ENCODE data around the gene CDK5. TPM values are rescaled to one million over a fixed set of nuclear protein-coding genes. Genes with fewer than 3 reads are reported as not detected.
"Not testable (repeated sequence)": the region's sequence is repeated elsewhere in the genome, so short reads cannot be mapped to it uniquely, and the experiment has no call there.

The CDK5 gene
- total RNA-seq, 1 experiment from 2014 or later: 13.6 TPM

DNA sequence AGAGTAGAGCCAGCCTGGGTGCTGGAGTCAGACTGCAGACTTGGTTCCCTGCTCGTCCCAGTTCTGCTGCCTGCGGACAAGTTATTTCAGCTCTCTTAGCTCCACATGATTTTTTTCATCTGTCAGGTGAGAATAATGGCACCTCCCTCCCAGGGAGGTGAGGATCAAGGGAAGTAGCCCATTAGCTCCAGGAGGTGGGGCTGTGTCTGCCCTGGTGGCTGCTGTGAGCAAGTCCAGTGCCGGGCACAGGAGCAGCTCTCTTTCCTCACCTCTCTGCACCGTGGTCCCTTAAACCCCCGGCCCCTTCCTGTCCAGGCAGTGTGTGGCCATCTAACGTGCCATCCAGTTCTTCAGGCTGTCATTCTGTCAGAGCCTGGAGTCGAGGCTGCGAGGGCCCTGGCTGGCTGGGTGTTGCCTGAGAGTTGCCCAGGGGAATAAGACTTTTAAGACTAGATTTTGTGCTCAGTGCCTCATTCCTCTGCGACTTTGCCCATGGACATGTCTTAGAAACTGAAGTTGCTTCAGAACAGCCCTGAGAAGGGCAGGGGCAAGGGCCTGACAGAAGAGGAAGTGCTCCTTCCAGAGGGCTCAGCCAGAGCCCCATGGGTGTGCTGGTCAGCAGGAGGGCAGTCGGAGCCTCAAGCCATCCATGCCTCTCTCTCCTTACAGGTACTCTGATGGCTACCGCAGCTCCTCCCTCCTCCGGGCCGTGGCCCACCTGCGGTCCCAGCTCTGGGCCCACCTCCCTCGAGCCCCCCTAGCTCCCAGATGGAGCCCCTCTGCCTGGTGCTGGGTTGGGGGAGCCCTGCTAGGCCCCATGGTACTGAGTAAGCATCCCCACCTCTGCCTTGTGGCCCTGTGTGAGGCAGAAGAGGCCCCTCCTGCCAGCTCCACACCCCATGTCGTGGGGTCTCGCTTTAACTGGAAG lies 24.5 kb downstream of the CDK5 start:
- H3K9ac ChIP-seq (ENCODE audit: low read length): no peak overlapping the region
- H4K20me1 ChIP-seq (ENCODE audit: insufficient read depth, low read depth, low read length): no peaks in the 10 kb centered on the region
- H3K9me3 ChIP-seq (ENCODE audit: low read length): no peaks in the 10 kb centered on the region
- H2AFZ ChIP-seq (ENCODE audit: low read length): no peak overlapping the region
- no peak overlapping the region for H3K27ac ChIP-seq (ENCODE audit: low read length)
- no peak overlapping the region for H3K4me2 ChIP-seq (ENCODE audit: low read depth, low read length, poor library complexity, severe bottlenecking)
- peaks cover 13% of the 10 kb centered on the region for H3K4me1 ChIP-seq (ENCODE audit: low read length)
- DNase-seq: no peak
- no peaks in the 10 kb centered on the region for H3K36me3 ChIP-seq (ENCODE audit: insufficient read depth, low read length)
- no peaks in the 10 kb centered on the region for H3K27me3 ChIP-seq (ENCODE audit: low read length)
- H3K9me2 ChIP-seq (replicated peaks; ENCODE audit: insufficient read depth, low read length): no peaks in the 10 kb centered on the region
- H3K79me2 ChIP-seq (ENCODE audit: low read length): peaks cover 14% of the 10 kb centered on the region
- H3K4me3 ChIP-seq (ENCODE audit: low read length): no peak overlapping the region

DNA sequence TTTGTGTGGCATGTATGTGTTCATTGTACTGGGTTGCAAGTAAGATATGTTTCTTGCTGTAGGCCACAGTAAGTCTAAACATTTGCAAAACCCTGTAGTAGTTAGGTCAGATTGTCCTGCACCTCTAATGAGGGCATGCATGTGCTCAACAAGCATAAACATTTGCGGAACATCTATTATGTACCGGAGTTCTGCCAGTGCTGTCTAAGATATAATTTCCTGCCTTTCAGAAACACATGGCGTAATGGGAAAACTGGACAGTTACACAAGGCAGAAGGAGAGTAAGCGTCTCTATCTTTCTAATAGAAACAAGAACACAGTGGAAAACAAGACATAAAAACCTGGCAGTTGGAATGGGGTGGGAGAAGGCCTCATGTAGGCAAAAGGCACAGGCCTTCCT lies 26.7 kb downstream of the CDK5 start:
- H3K27ac ChIP-seq (ENCODE audit: low read length): no peak overlapping the region

DNA sequence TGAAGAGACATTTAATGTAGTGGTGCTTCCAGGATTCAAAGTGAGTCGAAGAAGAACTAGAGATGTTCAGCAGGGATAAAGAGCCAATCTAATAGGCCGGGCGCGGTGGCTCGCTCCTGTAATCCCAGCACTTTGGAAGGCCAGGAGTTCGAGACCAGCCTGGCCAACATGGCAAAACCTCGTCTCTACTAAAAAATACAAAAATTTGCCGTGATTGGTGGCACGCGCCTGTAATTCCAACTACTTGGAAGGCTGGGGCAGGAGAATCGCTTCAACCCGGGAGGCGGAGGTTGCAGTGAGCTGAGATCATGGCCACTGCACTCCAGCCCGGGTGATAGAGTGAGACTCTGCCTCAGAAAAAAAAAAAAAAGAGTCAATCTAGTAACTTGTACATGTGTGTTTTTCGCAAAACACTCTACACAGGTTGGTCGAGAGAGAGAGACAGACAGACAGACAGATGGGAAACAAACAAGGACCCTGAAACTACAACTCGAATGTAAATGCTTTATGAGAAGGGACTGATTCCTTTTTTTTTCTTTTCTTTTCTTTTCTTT lies 28.7 kb downstream of the CDK5 start:
- no peak overlapping the region for H3K27ac ChIP-seq (ENCODE audit: low read length)
- peak overlapping the region; percentile 84 for H3K4me3 ChIP-seq (ENCODE audit: low read length)
- H3K9me3 ChIP-seq (ENCODE audit: low read length): no peaks in the 10 kb centered on the region
- H3K36me3 ChIP-seq (ENCODE audit: insufficient read depth, low read length): no peaks in the 10 kb centered on the region
- H3K4me2 ChIP-seq (ENCODE audit: low read depth, low read length, poor library complexity, severe bottlenecking): peak overlapping the region; percentile 84
- H3K79me2 ChIP-seq (ENCODE audit: low read length): peaks cover 14% of the 10 kb centered on the region
- no peak for DNase-seq
- H2AFZ ChIP-seq (ENCODE audit: low read length): peak overlapping the region; percentile 64; the same call in 1 of the 2 replicates
- H3K9ac ChIP-seq (ENCODE audit: low read length): peak overlapping the region; percentile 79
- H3K4me1 ChIP-seq (ENCODE audit: low read length): peaks cover 36% of the 10 kb centered on the region
- no peaks in the 10 kb centered on the region for H3K9me2 ChIP-seq (replicated peaks; ENCODE audit: insufficient read depth, low read length)
- H3K27me3 ChIP-seq (ENCODE audit: low read length): no peaks in the 10 kb centered on the region
- no peaks in the 10 kb centered on the region for H4K20me1 ChIP-seq (ENCODE audit: insufficient read depth, low read depth, low read length)

More for the DNA sequence above, 26.7 kb downstream of the CDK5 start:
- H3K4me2 ChIP-seq (ENCODE audit: low read depth, low read length, poor library complexity, severe bottlenecking): no peak overlapping the region
- H4K20me1 ChIP-seq (ENCODE audit: insufficient read depth, low read depth, low read length): no peaks in the 10 kb centered on the region
- H3K9me3 ChIP-seq (ENCODE audit: low read length): no peaks in the 10 kb centered on the region
- H3K9ac ChIP-seq (ENCODE audit: low read length): no peak overlapping the region
- no peaks in the 10 kb centered on the region for H3K36me3 ChIP-seq (ENCODE audit: insufficient read depth, low read length)
- H3K9me2 ChIP-seq (replicated peaks; ENCODE audit: insufficient read depth, low read length): no peaks in the 10 kb centered on the region
- H3K27me3 ChIP-seq (ENCODE audit: low read length): no peaks in the 10 kb centered on the region
- H3K4me3 ChIP-seq (ENCODE audit: low read length): no peak overlapping the region
- peaks cover 14% of the 10 kb centered on the region for H3K79me2 ChIP-seq (ENCODE audit: low read length)
- H2AFZ ChIP-seq (ENCODE audit: low read length): no peak overlapping the region
- no peak for DNase-seq
- H3K4me1 ChIP-seq (ENCODE audit: low read length): peaks cover 33% of the 10 kb centered on the region

DNA sequence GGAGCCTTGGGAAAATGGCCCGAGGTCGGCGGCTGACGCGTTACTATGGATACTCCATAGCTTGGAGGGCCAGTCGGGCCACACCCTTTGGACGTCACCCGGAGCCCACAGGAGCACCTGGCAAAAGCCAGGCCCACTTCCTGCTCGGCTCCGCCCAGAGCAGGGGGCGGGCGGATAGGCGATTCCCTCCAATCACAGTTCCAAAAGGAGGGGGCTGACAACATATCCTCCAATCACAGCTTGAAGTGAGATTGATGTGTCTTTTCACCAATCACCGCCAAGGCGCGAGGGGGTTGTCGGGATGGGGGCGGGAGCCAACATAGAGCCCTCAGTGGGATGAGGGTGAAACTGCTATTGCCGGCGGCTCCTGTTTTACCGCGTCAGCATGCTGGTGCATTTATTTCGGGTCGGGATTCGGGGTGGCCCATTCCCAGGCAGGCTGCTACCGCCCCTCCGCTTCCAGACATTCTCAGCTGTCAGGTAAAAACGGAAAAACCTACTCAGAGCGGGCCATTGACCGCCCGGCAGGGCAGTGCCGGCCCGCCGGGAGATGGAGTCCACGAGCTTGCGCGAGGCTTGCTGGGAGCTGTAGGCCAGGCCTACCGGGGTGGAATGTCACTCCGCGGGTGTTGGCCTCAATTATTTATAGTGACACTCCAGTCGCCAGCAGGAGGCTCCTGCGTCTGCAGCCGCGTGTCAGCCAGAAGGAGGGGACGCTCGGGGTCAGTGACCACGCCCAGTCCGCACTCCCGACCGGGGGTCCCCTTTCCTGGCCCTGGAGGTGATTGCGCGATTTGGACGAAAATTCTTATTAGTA lies 29.4 kb downstream of the CDK5 start, which contains the start of gene ABCB8:
TSS of gene ABCB8 (plus strand) at position 320 of the 817 bp plus-strand sequence. CDS start at position 386, 66 bp downstream.
- no peaks in the 10 kb centered on the region for H3K36me3 ChIP-seq (ENCODE audit: insufficient read depth, low read length)
- no peaks in the 10 kb centered on the region for H3K9me2 ChIP-seq (replicated peaks; ENCODE audit: insufficient read depth, low read length)
- H4K20me1 ChIP-seq (ENCODE audit: insufficient read depth, low read depth, low read length): no peaks in the 10 kb centered on the region
- H3K27ac ChIP-seq (ENCODE audit: low read length): no peak within 1 kb of the TSS
- H3K9ac ChIP-seq (ENCODE audit: low read length): peak within 1 kb of the TSS; percentile 79
- peak within 1 kb of the TSS; percentile 84 for H3K4me3 ChIP-seq (ENCODE audit: low read length)
- H3K4me2 ChIP-seq (ENCODE audit: low read depth, low read length, poor library complexity, severe bottlenecking): peak within 1 kb of the TSS; percentile 84
- H3K4me1 ChIP-seq (ENCODE audit: low read length): peaks cover 36% of the 10 kb centered on the region
- H3K27me3 ChIP-seq (ENCODE audit: low read length): no peaks in the 10 kb centered on the region
- peak within 1 kb of the TSS; percentile 70 for H2AFZ ChIP-seq (ENCODE audit: low read length)
- DNase-seq: peak; percentile 99
- peaks cover 14% of the 10 kb centered on the region for H3K79me2 ChIP-seq (ENCODE audit: low read length)
- H3K9me3 ChIP-seq (ENCODE audit: low read length): no peaks in the 10 kb centered on the region

DNA sequence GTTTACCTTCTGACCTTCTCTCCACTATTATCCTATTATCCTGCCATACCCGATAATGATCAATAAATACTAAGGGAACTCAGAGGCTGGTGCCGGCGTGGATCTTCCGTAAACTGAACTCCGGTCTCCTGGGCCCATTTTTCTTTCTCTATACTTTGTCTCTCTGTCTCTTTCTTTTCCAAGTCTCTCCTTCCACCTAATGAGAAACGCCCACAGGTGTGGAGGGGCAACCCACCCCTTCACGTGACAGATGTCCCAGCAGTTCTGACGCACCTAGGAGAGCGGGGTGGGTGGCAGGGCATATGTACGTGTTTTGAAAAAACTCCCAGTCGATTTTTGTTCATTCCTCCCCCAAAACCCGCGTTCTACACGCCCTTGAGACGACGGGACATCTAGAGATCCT lies 30.0 kb downstream of the CDK5 start:
- H3K36me3 ChIP-seq (ENCODE audit: insufficient read depth, low read length); H3K9me3 ChIP-seq (ENCODE audit: low read length); H4K20me1 ChIP-seq (ENCODE audit: insufficient read depth, low read depth, low read length); H3K9me2 ChIP-seq (replicated peaks; ENCODE audit: insufficient read depth, low read length); H3K27me3 ChIP-seq (ENCODE audit: low read length); DNase-seq; H3K27ac ChIP-seq (ENCODE audit: low read length): not testable (repeated sequence)
- H3K4me3 ChIP-seq (ENCODE audit: low read length): peak overlapping the region; percentile 84
- peak overlapping the region; percentile 57 for H3K9ac ChIP-seq (ENCODE audit: low read length)
- H3K4me1 ChIP-seq (ENCODE audit: low read length): peaks cover 36% of the 10 kb centered on the region
- peak overlapping the region; percentile 70 for H2AFZ ChIP-seq (ENCODE audit: low read length)
- peak overlapping the region; percentile 84 for H3K4me2 ChIP-seq (ENCODE audit: low read depth, low read length, poor library complexity, severe bottlenecking)
- peaks cover 14% of the 10 kb centered on the region for H3K79me2 ChIP-seq (ENCODE audit: low read length)

DNA sequence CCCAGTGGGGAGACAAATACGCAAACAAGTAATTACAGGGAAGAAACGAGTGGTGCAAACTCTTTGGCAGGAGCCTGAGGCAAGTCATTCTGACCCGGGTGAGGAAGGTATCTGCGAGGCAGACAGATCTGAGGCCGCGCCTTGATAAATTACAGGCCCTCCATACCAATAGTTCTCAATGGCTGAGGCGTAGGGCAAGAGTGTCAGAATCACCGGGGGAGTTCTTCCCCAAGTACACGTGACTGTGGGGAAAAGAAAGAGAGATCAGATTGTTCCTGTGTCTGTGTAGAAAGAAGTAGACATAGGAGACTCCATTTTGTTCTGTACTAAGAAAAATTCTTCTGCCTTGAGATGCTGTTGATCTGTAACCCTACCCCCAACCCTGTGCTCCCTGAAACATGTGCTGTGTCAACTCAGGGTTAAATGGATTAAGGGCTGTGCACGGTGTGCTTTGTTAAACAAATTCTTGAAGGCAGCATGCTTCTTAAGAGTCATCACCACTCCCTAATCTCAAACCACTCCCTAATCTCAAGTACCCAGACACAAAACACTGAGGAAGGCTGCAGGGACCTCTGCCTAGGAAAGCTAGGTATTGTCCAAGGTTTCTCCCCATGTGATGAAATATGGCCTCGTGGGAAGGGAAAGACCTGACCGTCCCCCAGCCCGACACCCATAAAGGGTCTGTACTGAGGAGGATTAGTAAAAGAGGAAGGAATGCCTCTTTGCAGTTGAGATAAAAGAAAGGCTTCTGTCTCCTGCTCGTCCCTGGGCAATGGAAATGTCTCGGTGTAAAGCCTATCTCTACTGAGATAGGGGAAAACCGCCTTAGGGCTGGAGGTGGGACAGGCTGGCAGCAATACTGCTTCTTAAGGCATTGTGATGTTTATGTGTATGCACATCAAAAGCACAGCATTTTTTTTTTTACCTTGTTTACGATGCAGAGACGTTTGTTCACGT lies 30.6 kb downstream of the CDK5 start:
- not testable (repeated sequence) for H3K9me3 ChIP-seq (ENCODE audit: low read length); H3K27ac ChIP-seq (ENCODE audit: low read length); H4K20me1 ChIP-seq (ENCODE audit: insufficient read depth, low read depth, low read length); H3K27me3 ChIP-seq (ENCODE audit: low read length); H3K36me3 ChIP-seq (ENCODE audit: insufficient read depth, low read length); H3K9me2 ChIP-seq (replicated peaks; ENCODE audit: insufficient read depth, low read length); H2AFZ ChIP-seq (ENCODE audit: low read length)
- H3K4me1 ChIP-seq (ENCODE audit: low read length): peaks cover 36% of the 10 kb centered on the region
- peak overlapping the region; percentile 84 for H3K4me3 ChIP-seq (ENCODE audit: low read length)
- DNase-seq: peak; percentile 75
- H3K79me2 ChIP-seq (ENCODE audit: low read length): peaks cover 14% of the 10 kb centered on the region
- peak overlapping the region; percentile 84 for H3K4me2 ChIP-seq (ENCODE audit: low read depth, low read length, poor library complexity, severe bottlenecking)
- H3K9ac ChIP-seq (ENCODE audit: low read length): peak overlapping the region; percentile 57; the same call in 1 of the 2 replicates

DNA sequence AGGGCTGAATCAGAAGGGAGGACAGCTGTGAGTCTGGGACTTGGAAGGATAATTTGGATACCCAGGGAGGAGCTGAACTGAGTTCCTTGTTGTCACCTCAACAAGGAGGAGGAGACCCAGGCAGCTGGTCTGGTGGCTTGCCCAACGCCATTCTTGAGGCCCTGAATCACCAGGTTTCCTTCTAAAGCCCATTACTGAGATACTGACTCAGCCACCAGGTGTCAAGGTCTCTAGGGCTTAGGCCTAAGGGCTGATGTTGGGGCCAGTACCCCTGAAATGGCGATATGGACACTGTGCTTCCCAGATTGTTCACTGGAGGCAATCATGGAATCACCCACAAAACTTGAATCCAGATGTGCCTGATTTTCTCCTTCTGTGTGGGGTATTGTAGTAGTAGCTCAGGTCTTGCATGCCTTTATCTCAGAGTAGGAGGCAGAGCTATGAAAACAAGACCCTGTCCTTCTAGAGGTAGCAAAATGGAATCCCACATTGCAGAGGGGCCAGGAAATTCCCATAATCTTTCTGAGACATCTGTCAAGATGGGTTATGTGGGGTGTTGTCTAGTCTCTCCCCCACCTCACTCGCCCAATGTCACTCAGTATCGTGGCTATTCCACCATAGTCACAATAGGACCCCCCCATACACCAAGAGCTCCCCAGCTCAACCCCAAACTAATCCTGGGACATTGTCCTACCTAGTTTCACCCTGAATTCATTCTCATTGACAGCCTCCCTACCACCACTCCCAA lies 31.6 kb downstream of the CDK5 start:
- Histone ChIP-seq H4K20me1 (ENCODE audit: insufficient read depth, low read depth, low read length) (no peaks in the 10 kb centered on the region), H3K4me2 (ENCODE audit: low read depth, low read length, poor library complexity, severe bottlenecking) (no peak overlapping the region), H3K36me3 (ENCODE audit: insufficient read depth, low read length) (no peaks in the 10 kb centered on the region), H3K9me3 (ENCODE audit: low read length) (no peaks in the 10 kb centered on the region), H3K4me1 (ENCODE audit: low read length) (peaks cover 36% of the 10 kb centered on the region), H2AFZ (ENCODE audit: low read length) (no peak overlapping the region), H3K4me3 (ENCODE audit: low read length) (no peak overlapping the region), H3K27me3 (ENCODE audit: low read length) (no peaks in the 10 kb centered on the region), H3K9ac (ENCODE audit: low read length) (no peak overlapping the region), H3K9me2 (replicated peaks; ENCODE audit: insufficient read depth, low read length) (no peaks in the 10 kb centered on the region), H3K79me2 (ENCODE audit: low read length) (peaks cover 14% of the 10 kb centered on the region), H3K27ac (ENCODE audit: low read length) (no peak overlapping the region)
- DNase-seq: no peak

Data from Karpas-422 (cell line).